ENCODE data around the gene PDE9A.

GRCh38 chr21:42707207-42707830 is 53.9 kb downstream of the PDE9A start:
- no peak for TF ChIP-seq CTCF (IDR thresholded peaks at IDR 0.05)
- no peak for TF ChIP-seq ZNF263 (CRISPR knock-in tag; IDR thresholded peaks at IDR 0.05; ENCODE audit: low read depth)
- TF ChIP-seq E2F4 (CRISPR knock-in tag; IDR thresholded peaks at IDR 0.05; ENCODE audit: borderline replicate concordance, low read depth), result no peak
- no peak for TF ChIP-seq SMAD3 (CRISPR knock-in tag; IDR thresholded peaks at IDR 0.05; ENCODE audit: borderline replicate concordance)
- TF ChIP-seq USF1 (CRISPR knock-in tag; IDR thresholded peaks at IDR 0.05), result no peak
- no peak for TF ChIP-seq ZNF423 (CRISPR knock-in tag; IDR thresholded peaks at IDR 0.05)
- no peak for TF ChIP-seq NR3C1 (CRISPR knock-in tag; conservative IDR thresholded peaks at IDR 0.05; ENCODE audit: low read depth)
- no peak for TF ChIP-seq MAX (CRISPR knock-in tag; IDR thresholded peaks at IDR 0.05)
- no peak for TF ChIP-seq CDX4 (CRISPR knock-in tag; IDR thresholded peaks at IDR 0.05; ENCODE audit: borderline replicate concordance)

Measured in WTC11 (cell line).